Measurements from ENCODE around the gene MAGEF1. TPM values are rescaled to one million over a fixed set of nuclear protein-coding genes. Genes with fewer than 3 reads are reported as not detected.

MAGEF1 gene
- total and polyA plus RNA-seq, 2 of the 8 experiments (the other 6 are each of a cell fraction or from before 2014, with no cell fraction given): 26.5 to 56.7 TPM

DNA sequence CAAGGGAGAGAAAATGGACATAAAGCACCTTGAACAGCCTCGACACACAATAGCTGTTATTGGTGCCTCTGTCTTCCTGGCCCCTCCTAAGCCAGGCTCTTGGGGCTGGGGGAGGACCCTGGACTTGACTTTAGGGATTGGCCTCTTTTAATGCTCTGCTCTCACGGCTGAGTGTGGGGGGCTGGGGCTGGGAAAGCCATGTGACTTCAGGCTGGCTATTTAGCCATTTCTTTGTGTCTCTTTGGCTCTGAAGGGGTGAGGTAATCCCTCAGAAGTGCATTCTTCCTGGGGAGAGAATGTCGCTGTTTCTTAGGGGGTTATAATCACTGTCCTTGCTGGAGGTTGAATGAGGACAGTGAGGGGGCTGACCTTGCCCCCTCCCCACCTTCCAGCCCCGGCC lies 26.2 kb downstream of the MAGEF1 start:
- CTCF ChIA-PET (ENCODE audit: partially characterized antibody): interaction anchor here (0.6 kb wide), 1 partner anchor 175 kb away, joined by 3 read pairs; no protein-coding TSS in a partner anchor
- FAIRE-seq: no peak
- TF ChIP-seq KDM4A (IDR thresholded peaks at IDR 0.05; ENCODE audit: low read depth, low read length, severe bottlenecking) (no peak), MAX (IDR thresholded peaks at IDR 0.05) (peak; percentile 68), ZNF274 (IDR thresholded peaks at IDR 0.05; ENCODE audit: borderline replicate concordance, extremely low read depth, low read length) (no peak), TEAD4 (IDR thresholded peaks at IDR 0.05; ENCODE audit: low read depth, low read length) (no peak), RAD21 (IDR thresholded peaks at IDR 0.05 in 1 of 2, conservative IDR thresholded peaks at IDR 0.05 in 1 of 2; ENCODE audit: low read depth in 2 of 2, low read length in 2 of 2) (no peak), SIX5 (IDR thresholded peaks at IDR 0.05; ENCODE audit: low read depth, low read length) (no peak), SAP30 (IDR thresholded peaks at IDR 0.05; ENCODE audit: insufficient read depth, insufficient replicate concordance, low read length) (no peak), ATF3 (IDR thresholded peaks at IDR 0.05; ENCODE audit: insufficient read depth, low read depth, low read length) (no peak), USF2 (IDR thresholded peaks at IDR 0.05; ENCODE audit: low read length) (peak; percentile 41; the same call in 1 of the 2 replicates), GABPA (IDR thresholded peaks at IDR 0.05; ENCODE audit: borderline replicate concordance, insufficient read depth, low read length) (no peak), SIRT6 (IDR thresholded peaks at IDR 0.05; ENCODE audit: low read length) (no peak)

More for the DNA sequence above, 26.2 kb downstream of the MAGEF1 start:
- Histone ChIP-seq H2BK15ac (ENCODE audit: low read length) (no peak overlapping the region), H2BK20ac (ENCODE audit: low read length) (no peak overlapping the region), H4K91ac (replicated peaks; ENCODE audit: insufficient read length, low read length) (no peak overlapping the region), H2BK12ac (ENCODE audit: low read depth, low read length) (0 out of 2 replicates have a peak overlapping the region, but pooled peaks have one; percentile 50), H3K23ac (ENCODE audit: insufficient read length) (no peak overlapping the region), H3K36me3 (ENCODE audit: control insufficient read depth in 2 of 4, insufficient read depth in 4 of 4, low read length in 3 of 4) (no peaks in the 10 kb centered on the region), H3K4ac (replicated peaks; ENCODE audit: insufficient read length, low read depth, low read length) (no peak overlapping the region), H3K14ac (ENCODE audit: insufficient read length) (no peak overlapping the region), H2AFZ (ENCODE audit: low read length) (no peak overlapping the region), H4K8ac (ENCODE audit: extremely low read depth, insufficient read depth, low read length) (no peak overlapping the region), H3K79me2 (ENCODE audit: control insufficient read depth in 1 of 2, insufficient read depth in 2 of 2, low read length in 2 of 2) (no peaks in the 10 kb centered on the region), H3K9me3 (ENCODE audit: insufficient read depth in 2 of 2, low read depth in 1 of 2, low read length in 1 of 2) (peaks cover 3 to 5% of the 10 kb centered on the region in 2 experiments; a peak in 3 of 4 replicates), H3K4me1 (replicated peaks in 1 of 4; ENCODE audit: control insufficient read depth in 3 of 4, insufficient read depth in 4 of 4, low read length in 3 of 4) (peaks cover 0 to 10% (median under 1%) of the 10 kb centered on the region in 4 experiments; a peak in 4 of 7 replicates), H3K4me2 (ENCODE audit: insufficient read depth in 1 of 2, low read depth in 2 of 2, low read length in 2 of 2) (peak overlapping the region in 1 of 2 experiments; percentile 10; a peak in 1 of 4 replicates), H3K79me1 (ENCODE audit: low read depth, low read length) (no peaks in the 10 kb centered on the region), H3K18ac (ENCODE audit: extremely low read depth, low read length) (peak overlapping the region; percentile 48), H3K27me3 (replicated peaks in 1 of 4; ENCODE audit: control insufficient read depth in 3 of 4, extremely low read depth in 1 of 4, insufficient read depth in 3 of 4, low read length in 3 of 4) (peaks cover 0 to 4% (median 2%) of the 10 kb centered on the region in 4 experiments; a peak in 2 of 7 replicates), H2AK5ac (ENCODE audit: low read depth, low read length) (no peak overlapping the region), H2BK5ac (ENCODE audit: low read depth, low read length) (no peak overlapping the region), H3K56ac (replicated peaks; ENCODE audit: insufficient read length, low read depth, low read length) (no peak overlapping the region), H3K23me2 (ENCODE audit: low read depth, low read length) (no peaks in the 10 kb centered on the region), H2BK120ac (replicated peaks; ENCODE audit: low read depth, low read length) (no peak overlapping the region), H3K4me3 (ENCODE audit: extremely low read depth in 1 of 4, insufficient read depth in 2 of 4, low read depth in 3 of 4, low read length in 4 of 4) (no peak overlapping the region; a peak in 1 of 8 replicates), H4K20me1 (replicated peaks in 1 of 2; ENCODE audit: control insufficient read depth in 1 of 2, insufficient read depth in 2 of 2, low read length in 2 of 2) (no peaks in the 10 kb centered on the region), H4K5ac (ENCODE audit: insufficient read length, low read depth, low read length) (no peak overlapping the region), H3K27ac (ENCODE audit: low read depth, low read length) (no peak overlapping the region), H3K9ac (replicated peaks in 1 of 4; ENCODE audit: extremely low read depth in 1 of 4, low read depth in 3 of 4, low read length in 3 of 4) (no peak overlapping the region; a peak in 2 of 7 replicates)
- POLR2A ChIA-PET (ENCODE audit: partially characterized antibody): no interaction called here
- 28% methylated on average over 4 of the region's 4 CpGs; no CpG with 5 or more reads in 1 of the 2 experiments for WGBS, 2 experiments (ENCODE audit: extremely low coverage in 1 of 2, insufficient coverage in 1 of 2, insufficient read length in 1 of 2, insufficient replicate concordance in 2 of 2, low coverage in 1 of 2, low lambda C conversion rate in 2 of 2, missing lambda C conversion rate in 1 of 2)
- DNase-seq (ENCODE audit: low read depth in 1 of 2, low spot score in 2 of 2): peak in 1 of 2 experiments; percentile 44
